CD4-positive, CD25-positive, alpha-beta regulatory T cell (primary cell): ENCODE results near the gene NCOR2. TPM values are rescaled to one million over a fixed set of nuclear protein-coding genes. Genes with fewer than 3 reads are reported as not detected.

ENCODE experiments used
- ATAC-seq, 2 donors: fragments of 150-1000 bp; cut with Tn5 transposase; one replicate each; pipeline ENCODE4 v1.10.0; 2021; ENCODE audit warnings: low read depth in 2 of 2, moderate number of reproducible peaks in 2 of 2, moderate library complexity in 1 of 2
- DNase-seq, 3 donors: peaks; one replicate each; pipeline versions ENCODE4 v3.0.0 to v3.0.0-alpha.2; 2012 to 2022; ENCODE audit warnings: mixed read lengths in 1 of 3
- H3K27ac ChIP-seq: one replicate; pipeline ENCODE4 v1.7.0; 2013; ENCODE audit warnings: mild to moderate bottlenecking, low read length; ENCODE audit not compliant: insufficient read depth, poor library complexity, severe bottlenecking
- H3K27me3 ChIP-seq: one replicate; pipeline ENCODE4 v1.7.0; 2013; ENCODE audit warnings: low read length; ENCODE audit not compliant: control insufficient read depth, insufficient read depth
- H3K36me3 ChIP-seq: one replicate; pipeline ENCODE4 v1.7.0; 2013; ENCODE audit warnings: mild to moderate bottlenecking, low read length, moderate library complexity; ENCODE audit not compliant: control insufficient read depth, insufficient read depth
- H3K4me1 ChIP-seq: 2 replicates; pipeline ENCODE4 v1.7.0; 2013; ENCODE audit warnings: mild to moderate bottlenecking, low read length; ENCODE audit not compliant: insufficient read depth, control insufficient read depth, poor library complexity, severe bottlenecking
- H3K4me3 ChIP-seq: one replicate; pipeline ENCODE4 v1.7.0; 2013; ENCODE audit warnings: low read depth, mild to moderate bottlenecking, low read length, moderate library complexity
- H3K9me3 ChIP-seq, 2 experiments: 1 replicate in 1 of 2; 2 replicates in 1 of 2; pipeline ENCODE4 v1.7.0; 2013; ENCODE audit warnings: low read length in 2 of 2, mild to moderate bottlenecking in 1 of 2, moderate library complexity in 1 of 2; ENCODE audit not compliant: control insufficient read depth in 2 of 2
- H3K27ac Mint-ChIP-seq, 3 donors: one replicate each; pipeline ENCODE4 v1.8.0; 2020 to 2022; ENCODE audit warnings: mild to moderate bottlenecking in 3 of 3, mixed read lengths in 3 of 3, moderate library complexity in 2 of 3
- H3K27me3 Mint-ChIP-seq: one replicate; pipeline ENCODE4 v1.8.0; 2022; ENCODE audit warnings: mild to moderate bottlenecking, mixed read lengths
- H3K36me3 Mint-ChIP-seq: one replicate; pipeline ENCODE4 v1.8.0; 2020; ENCODE audit warnings: mixed read lengths
- H3K4me1 Mint-ChIP-seq, 4 donors: one replicate each; pipeline ENCODE4 v1.8.0; 2020 to 2022; ENCODE audit warnings: mixed read lengths in 4 of 4, mild to moderate bottlenecking in 1 of 4
- H3K4me3 Mint-ChIP-seq, 4 donors: one replicate each; pipeline ENCODE4 v1.8.0; 2020 to 2022; ENCODE audit warnings: mild to moderate bottlenecking in 4 of 4, mixed read lengths in 4 of 4, moderate library complexity in 3 of 4
- H3K9me3 Mint-ChIP-seq, 7 donors: one replicate each; pipeline ENCODE4 v1.8.0; 2020 to 2022; ENCODE audit warnings: mixed read lengths in 7 of 7, mild to moderate bottlenecking in 3 of 7, moderate library complexity in 2 of 7
- polyA plus RNA-seq, 4 donors: library from polyadenylated mRNA; unstranded; fragments of 300-500 nt; fragmentation: Illumina TruSeq; gene quantifications; one replicate each; pipeline ENCODE4 v1.2.3, GENCODE V29; 2021
- total RNA-seq: library from RNA; stranded (reverse); gene quantifications from one replicate; pipeline ENCODE4 v1.2.3, GENCODE V29; 2022

The NCOR2 gene
- total and polyA plus RNA-seq, 5 donors from 2014 or later = 2.0 to 134 (median 2.5) TPM

DNA sequence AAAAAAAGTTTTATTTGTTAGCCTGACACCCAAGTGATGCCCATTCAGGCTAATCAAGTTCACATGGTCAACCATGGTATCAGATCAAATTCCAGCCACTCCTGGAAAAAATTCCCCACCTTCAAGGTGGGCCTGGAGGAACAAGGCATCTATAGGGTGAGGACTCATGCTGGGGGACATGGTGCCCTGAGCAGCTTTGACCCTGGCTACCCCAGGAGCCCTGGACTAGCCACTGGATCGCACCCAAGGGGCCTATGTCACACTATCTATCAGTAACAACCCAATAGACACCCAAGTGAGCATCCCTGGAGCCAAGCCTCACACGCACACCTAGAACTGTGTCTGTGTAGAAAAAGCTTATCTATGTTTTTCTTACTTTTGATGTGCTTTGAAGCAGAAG, 4.1 kb upstream of the NCOR2 start:
- Mint-ChIP-seq H3K4me1 (peaks cover 0 to 4% (median 1%) of the 10 kb centered on the region in 4 donors), H3K27ac (peak overlapping the region in 1 of 3 donors; percentile 45), H3K36me3 (peaks cover 3% of the 10 kb centered on the region), H3K9me3 (peaks cover 0 to 1% (median 0%) of the 10 kb centered on the region in 7 donors), H3K27me3 (no peaks in the 10 kb centered on the region), H3K4me3 (peak overlapping the region in 1 of 4 donors; percentile 82)
- no peak overlapping the region for H3K27ac ChIP-seq
- H3K4me3 ChIP-seq = no peak overlapping the region
- DNase-seq (no peak), ATAC-seq (no peak)
- H3K27me3 ChIP-seq = no peaks in the 10 kb centered on the region
- no peaks in the 10 kb centered on the region for H3K9me3 ChIP-seq
- no peaks in the 10 kb centered on the region for H3K36me3 ChIP-seq
- H3K4me1 ChIP-seq = peaks cover 5% of the 10 kb centered on the region

- H3K27me3 Mint-ChIP-seq = no peaks in the 10 kb centered on the region
- Histone ChIP-seq H3K27ac (no peak overlapping the region), H3K9me3 (no peaks in the 10 kb centered on the region), H3K4me1 (peaks cover 9% of the 10 kb centered on the region), H3K36me3 (no peaks in the 10 kb centered on the region), H3K27me3 (no peaks in the 10 kb centered on the region), H3K4me3 (no peak overlapping the region)
- H3K4me1 Mint-ChIP-seq = peaks cover 0 to 7% (median 2%) of the 10 kb centered on the region in 4 donors
- DNase-seq (no peak), ATAC-seq (no peak)
- peaks cover 0 to 1% (median 0%) of the 10 kb centered on the region in 7 donors for H3K9me3 Mint-ChIP-seq
- H3K4me3 Mint-ChIP-seq = peak overlapping the region in 1 of 4 donors; percentile 82
- no peak overlapping the region for H3K27ac Mint-ChIP-seq
- peaks cover 3% of the 10 kb centered on the region for H3K36me3 Mint-ChIP-seq
Observed at GRCh38 chr12:124570810-124571209, 3.4 kb upstream of the NCOR2 start.

DNA sequence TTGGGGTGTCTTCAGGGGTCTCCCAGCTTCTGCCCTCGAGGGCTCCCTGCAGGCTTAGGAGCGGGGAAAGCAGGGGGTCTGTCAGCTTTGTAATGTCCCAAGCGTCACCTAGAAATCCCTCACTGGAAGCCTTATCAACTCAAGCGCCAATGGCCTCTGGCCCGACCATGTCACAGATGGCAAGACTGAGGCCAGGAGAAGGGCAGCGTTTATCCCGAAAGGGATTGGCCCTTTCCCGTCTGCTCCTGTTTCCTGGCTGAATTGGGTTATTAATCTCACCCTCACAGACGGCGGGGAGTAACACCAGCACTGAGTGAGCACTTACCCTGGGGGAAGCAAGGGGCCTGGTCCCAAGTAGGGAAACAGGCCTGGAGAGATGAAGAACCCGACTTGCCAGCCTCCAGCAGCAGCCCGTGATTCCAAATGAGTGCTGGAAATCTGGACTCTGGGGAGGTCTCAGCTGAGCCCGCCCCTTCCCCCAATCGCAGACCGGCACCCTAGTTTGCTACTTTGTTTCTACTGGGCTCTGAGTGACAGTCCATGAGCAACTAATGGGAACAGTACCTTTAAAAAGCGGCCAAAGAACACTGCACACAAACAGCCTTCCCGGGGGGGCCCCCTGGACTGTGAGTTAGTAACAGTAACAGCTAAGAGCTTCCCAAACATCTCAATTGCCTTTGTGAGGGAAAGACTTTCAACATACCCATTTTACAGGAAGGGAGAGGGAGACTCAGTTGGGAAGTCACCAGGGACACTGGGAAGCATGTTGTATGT, 2.1 kb upstream of the NCOR2 start:
- Histone ChIP-seq H3K4me1 (peaks cover 19% of the 10 kb centered on the region), H3K9me3 (no peaks in the 10 kb centered on the region), H3K4me3 (no peak overlapping the region), H3K27ac (no peak overlapping the region), H3K27me3 (no peaks in the 10 kb centered on the region), H3K36me3 (no peaks in the 10 kb centered on the region)
- no peaks in the 10 kb centered on the region for H3K36me3 Mint-ChIP-seq
- ATAC-seq (no peak), DNase-seq (no peak)
- H3K4me3 Mint-ChIP-seq = peak overlapping the region in 3 of 4 donors; percentile 21 to 82 (median 44)
- peaks cover 0 to 1% (median 0%) of the 10 kb centered on the region in 7 donors for H3K9me3 Mint-ChIP-seq
- no peaks in the 10 kb centered on the region for H3K27me3 Mint-ChIP-seq
- peaks cover 0 to 16% (median 7%) of the 10 kb centered on the region in 4 donors for H3K4me1 Mint-ChIP-seq
- H3K27ac Mint-ChIP-seq = no peak overlapping the region

- ATAC-seq = no peak
- H3K4me1 ChIP-seq = peaks cover 25% of the 10 kb centered on the region
- H3K36me3 ChIP-seq = no peaks in the 10 kb centered on the region
- peak overlapping the region; percentile 54 to 92 (median 77) for H3K4me3 Mint-ChIP-seq
- H3K27me3 ChIP-seq = no peaks in the 10 kb centered on the region
- no peak overlapping the region for H3K27ac Mint-ChIP-seq
- peaks cover 0 to 1% (median 0%) of the 10 kb centered on the region in 7 donors for H3K9me3 Mint-ChIP-seq
- no peaks in the 10 kb centered on the region for H3K27me3 Mint-ChIP-seq
- H3K36me3 Mint-ChIP-seq = no peaks in the 10 kb centered on the region
- H3K27ac ChIP-seq = no peak overlapping the region
- no peak overlapping the region for H3K4me3 ChIP-seq
- H3K4me1 Mint-ChIP-seq = peaks cover 0 to 24% (median 8%) of the 10 kb centered on the region in 4 donors
- DNase-seq = no peak
- no peaks in the 10 kb centered on the region for H3K9me3 ChIP-seq
Observed at GRCh38 chr12:124568431-124569374, 1.3 kb upstream of the NCOR2 start.

GRCh38 chr12:124567673-124568373, 411 bp upstream of the NCOR2 start:
- DNase-seq = peak; percentile 75 to 91 (median 78)
- peak overlapping the region; percentile 1 for H3K27ac ChIP-seq
- H3K36me3 ChIP-seq = no peaks in the 10 kb centered on the region
- no peaks in the 10 kb centered on the region for H3K9me3 ChIP-seq
- H3K4me3 ChIP-seq = no peak overlapping the region
- Mint-ChIP-seq H3K4me1 (peaks cover 0 to 30% (median 12%) of the 10 kb centered on the region in 4 donors), H3K9me3 (peaks cover 0 to 1% (median 0%) of the 10 kb centered on the region in 7 donors), H3K36me3 (no peaks in the 10 kb centered on the region), H3K27me3 (no peaks in the 10 kb centered on the region), H3K4me3 (peak overlapping the region; percentile 84 to 92 (median 88)), H3K27ac (peak overlapping the region in 1 of 3 donors; percentile 86)
- ATAC-seq = peak; percentile 83
- no peaks in the 10 kb centered on the region for H3K27me3 ChIP-seq
- H3K4me1 ChIP-seq = peaks cover 25% of the 10 kb centered on the region

- Mint-ChIP-seq H3K4me1 (peaks cover 0 to 37% (median 15%) of the 10 kb centered on the region in 4 donors), H3K27me3 (no peaks in the 10 kb centered on the region), H3K36me3 (no peaks in the 10 kb centered on the region), H3K9me3 (peaks cover 0 to 1% (median 0%) of the 10 kb centered on the region in 7 donors), H3K4me3 (peak overlapping the region; percentile 88 to 95 (median 94)), H3K27ac (peak overlapping the region; percentile 43 to 91 (median 58))
- ATAC-seq (peak; percentile 29 to 40), DNase-seq (peak; percentile 56 to 73 (median 58))
- no peaks in the 10 kb centered on the region for H3K27me3 ChIP-seq
- H3K4me1 ChIP-seq = peaks cover 25% of the 10 kb centered on the region
- H3K36me3 ChIP-seq = no peaks in the 10 kb centered on the region
- peak overlapping the region; percentile 81 for H3K27ac ChIP-seq
- H3K4me3 ChIP-seq = peak overlapping the region; percentile 61
- no peaks in the 10 kb centered on the region for H3K9me3 ChIP-seq
Observed at GRCh38 chr12:124566161-124566996, 1.0 kb downstream of the NCOR2 start.
